Hepatocyte (in vitro differentiated cells): ENCODE data around the gene LDB2. TPM values are rescaled to one million over a fixed set of nuclear protein-coding genes. Genes with fewer than 3 reads are reported as not detected.

ENCODE experiments used
- DNase-seq: peaks from one replicate; pipeline ENCODE4 v3.0.0-alpha.2; 2016; ENCODE audit warnings: low spot score
- H2AFZ ChIP-seq: fragments of 200-600 bp; sonication (generic); 2 replicates; pipeline ENCODE4 v1.6.0; 2016; ENCODE audit warnings: antibody characterized with exemption, mild to moderate bottlenecking
- H3K27ac ChIP-seq: fragments of 200-600 bp; sonication (generic); 2 replicates; pipeline ENCODE4 v1.5.1; 2016; ENCODE audit warnings: mild to moderate bottlenecking
- H3K27me3 ChIP-seq: fragments of 200-600 bp; sonication (generic); 2 replicates; pipeline ENCODE4 v1.6.1; 2016
- H3K36me3 ChIP-seq: fragments of 200-600 bp; sonication (generic); replicated peaks from 2 replicates; pipeline ENCODE4 v1.5.1; 2016; ENCODE audit warnings: low read depth; ENCODE audit not compliant: insufficient read depth
- H3K4me1 ChIP-seq: fragments of 200-600 bp; sonication (generic); 2 replicates; pipeline ENCODE4 v1.5.1; 2016; ENCODE audit warnings: mild to moderate bottlenecking, moderate library complexity; ENCODE audit not compliant: insufficient read depth
- H3K4me2 ChIP-seq: fragments of 200-600 bp; sonication (generic); 2 replicates; pipeline ENCODE4 v1.6.0; 2016
- H3K4me3 ChIP-seq: fragments of 200-600 bp; sonication (generic); 2 replicates; pipeline ENCODE4 v1.5.1; 2016; ENCODE audit warnings: mild to moderate bottlenecking
- H3K79me2 ChIP-seq: fragments of 200-600 bp; sonication (generic); 2 replicates; pipeline ENCODE4 v1.6.0; 2017; ENCODE audit warnings: mild to moderate bottlenecking
- H3K9me2 ChIP-seq: fragments of 200-600 bp; sonication (generic); replicated peaks from 2 replicates; pipeline ENCODE4 v1.6.0; 2017; ENCODE audit warnings: mild to moderate bottlenecking; ENCODE audit not compliant: insufficient read depth
- H3K9me3 ChIP-seq: fragments of 200-600 bp; sonication (generic); 2 replicates; pipeline ENCODE4 v1.5.1; 2016; ENCODE audit warnings: low read depth, mild to moderate bottlenecking
- H4K20me1 ChIP-seq: fragments of 200-600 bp; sonication (generic); 2 replicates; pipeline ENCODE4 v1.6.0; 2016; ENCODE audit warnings: mild to moderate bottlenecking; ENCODE audit not compliant: insufficient read depth, poor library complexity, severe bottlenecking
- EZH2 ChIP-seq: fragments of 200-600 bp; sonication (generic); IDR thresholded peaks from 2 replicates; pipeline ENCODE4 v1.6.1; 2016; ENCODE audit warnings: antibody characterized with exemption, mild to moderate bottlenecking, borderline replicate concordance
- EZH2phosphoT487 ChIP-seq: fragments of 200-600 bp; sonication (generic); IDR thresholded peaks from one replicate; pipeline ENCODE4 v1.6.1; 2018; ENCODE audit warnings: antibody characterized with exemption, mild to moderate bottlenecking, low read depth, moderate library complexity; ENCODE audit not compliant: unreplicated experiment, severe bottlenecking
- WGBS: methylation state at CpG from one replicate; pipeline ENCODE4 v1.1.6; 2016; ENCODE audit warnings: low lambda C conversion rate; ENCODE audit errors: missing lambda C conversion rate; 5-methylcytosine and 5-hydroxymethylcytosine counted together
- polyA plus RNA-seq: library from polyadenylated mRNA; unstranded; fragments of >200 nt; fragmentation: Nextera tagmentation; extraction: Ambion mirVana; gene quantifications from 2 replicates; pipeline ENCODE4 v1.2.1, GENCODE V29; 2016
- total RNA-seq: library from RNA; depleted of rRNA; stranded (reverse); fragments of >200 nt; gene quantifications from 2 replicates; pipeline ENCODE4 v1.2.3, GENCODE V29; 2014
- TF ChIP-seq, protein P1 (sequence below): fragments of 200-600 bp; sonication (generic); IDR thresholded peaks from 2 replicates; pipeline ENCODE4 v1.5.1; 2016; ENCODE audit warnings: antibody characterized with exemption, mild to moderate bottlenecking; ENCODE audit not compliant: poor library complexity

The LDB2 gene
- total and polyA plus RNA-seq, 2 experiments from 2014 or later = 8.7 to 20.3 TPM

DNA sequence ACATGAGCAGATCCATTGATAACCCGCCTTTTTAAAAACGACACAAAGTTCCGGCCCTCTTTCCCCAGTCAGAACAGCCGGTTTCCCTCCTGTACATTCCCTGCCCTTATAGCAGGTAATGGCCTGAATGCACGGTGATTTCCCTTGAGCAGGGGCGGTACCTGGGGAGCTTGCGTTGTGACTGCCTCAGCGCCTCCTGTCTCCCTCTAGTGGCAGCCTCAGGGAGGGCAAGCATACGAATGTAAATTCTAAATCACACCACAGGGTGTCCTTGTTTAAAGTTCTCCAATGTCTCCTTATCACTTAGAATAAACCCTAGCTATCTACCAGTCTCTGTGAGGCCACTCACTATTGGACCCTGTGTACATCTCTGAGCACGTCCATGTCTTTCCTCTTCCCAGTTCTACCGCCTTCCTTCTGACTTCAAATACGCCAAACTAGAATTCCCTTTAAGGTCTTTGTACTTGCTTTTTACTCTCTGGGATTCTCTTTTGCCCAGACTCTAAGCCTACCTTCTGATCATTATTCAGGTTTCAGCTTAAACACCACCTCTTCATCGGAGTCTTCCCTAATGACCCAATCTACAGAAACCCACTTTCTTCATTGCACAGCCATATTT is 18.4 kb upstream of the LDB2 start:
- H3K9me3 ChIP-seq = no peaks in the 10 kb centered on the region
- no peak overlapping the region for H3K4me2 ChIP-seq
- H3K27ac ChIP-seq = no peak overlapping the region
- no peaks in the 10 kb centered on the region for H3K79me2 ChIP-seq
- no peaks in the 10 kb centered on the region for H3K9me2 ChIP-seq
- TF ChIP-seq, protein P1, sequence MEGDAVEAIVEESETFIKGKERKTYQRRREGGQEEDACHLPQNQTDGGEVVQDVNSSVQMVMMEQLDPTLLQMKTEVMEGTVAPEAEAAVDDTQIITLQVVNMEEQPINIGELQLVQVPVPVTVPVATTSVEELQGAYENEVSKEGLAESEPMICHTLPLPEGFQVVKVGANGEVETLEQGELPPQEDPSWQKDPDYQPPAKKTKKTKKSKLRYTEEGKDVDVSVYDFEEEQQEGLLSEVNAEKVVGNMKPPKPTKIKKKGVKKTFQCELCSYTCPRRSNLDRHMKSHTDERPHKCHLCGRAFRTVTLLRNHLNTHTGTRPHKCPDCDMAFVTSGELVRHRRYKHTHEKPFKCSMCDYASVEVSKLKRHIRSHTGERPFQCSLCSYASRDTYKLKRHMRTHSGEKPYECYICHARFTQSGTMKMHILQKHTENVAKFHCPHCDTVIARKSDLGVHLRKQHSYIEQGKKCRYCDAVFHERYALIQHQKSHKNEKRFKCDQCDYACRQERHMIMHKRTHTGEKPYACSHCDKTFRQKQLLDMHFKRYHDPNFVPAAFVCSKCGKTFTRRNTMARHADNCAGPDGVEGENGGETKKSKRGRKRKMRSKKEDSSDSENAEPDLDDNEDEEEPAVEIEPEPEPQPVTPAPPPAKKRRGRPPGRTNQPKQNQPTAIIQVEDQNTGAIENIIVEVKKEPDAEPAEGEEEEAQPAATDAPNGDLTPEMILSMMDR = peak; percentile 70
- TF ChIP-seq EZH2 = no peak
- no peaks in the 10 kb centered on the region for H3K36me3 ChIP-seq
- no peaks in the 10 kb centered on the region for H3K27me3 ChIP-seq
- no peak overlapping the region for H3K4me3 ChIP-seq
- H2AFZ ChIP-seq = no peak overlapping the region
- H4K20me1 ChIP-seq = no peaks in the 10 kb centered on the region
- peak; percentile 80 for DNase-seq
- WGBS = 55% methylated on average over 13 of the region's 13 CpGs
- no peaks in the 10 kb centered on the region for H3K4me1 ChIP-seq

DNA sequence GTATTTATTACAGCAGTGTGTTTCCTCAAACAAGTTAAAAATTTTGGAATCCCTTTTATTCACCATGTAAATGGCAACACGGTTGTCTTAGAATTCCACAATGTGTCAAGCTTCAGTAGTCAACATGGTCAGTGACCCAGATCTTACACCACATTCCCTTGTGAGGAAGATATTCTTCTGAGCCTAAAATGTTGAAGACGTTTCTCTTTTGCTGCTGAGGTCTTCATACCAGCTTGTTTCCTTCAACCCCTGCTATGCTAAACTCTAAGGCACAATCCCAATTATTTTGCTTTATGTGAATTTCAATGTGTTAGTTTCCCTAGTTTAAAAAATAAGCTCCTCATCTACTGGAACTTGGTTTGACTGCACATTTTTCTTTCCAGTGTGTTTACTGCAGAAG is 17.6 kb upstream of the LDB2 start:
- Histone ChIP-seq H3K4me3 (no peak overlapping the region), H3K4me2 (no peak overlapping the region), H3K9me3 (no peaks in the 10 kb centered on the region), H3K27ac (no peak overlapping the region), H3K36me3 (no peaks in the 10 kb centered on the region), H3K9me2 (no peaks in the 10 kb centered on the region), H3K4me1 (no peaks in the 10 kb centered on the region), H4K20me1 (no peaks in the 10 kb centered on the region), H3K79me2 (no peaks in the 10 kb centered on the region), H2AFZ (no peak overlapping the region), H3K27me3 (no peaks in the 10 kb centered on the region)
- DNase-seq = no peak
- TF ChIP-seq EZH2 (no peak), EZH2phosphoT487 (no peak)
- TF ChIP-seq, protein P1 = no peak
- WGBS = 92% methylated on average over 2 of the region's 2 CpGs

DNA sequence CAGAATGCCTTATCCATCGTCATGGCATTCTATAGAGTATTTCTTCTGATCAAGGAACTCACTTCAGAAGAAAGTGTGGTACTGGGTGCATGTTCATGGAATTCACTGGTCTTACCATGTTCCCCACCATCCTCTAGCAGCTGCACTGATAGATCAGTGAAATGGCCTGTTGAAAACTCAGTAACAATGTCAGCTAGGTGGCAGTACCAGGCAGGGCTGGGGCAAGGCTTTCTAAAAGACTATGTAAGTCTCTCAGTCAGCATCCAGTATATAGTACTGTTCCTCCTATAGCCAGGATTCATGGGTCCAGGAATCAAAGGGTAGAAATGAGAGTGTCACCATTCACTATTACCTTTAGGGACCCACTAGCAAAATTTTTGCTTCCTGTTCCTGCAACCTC is 15.8 kb upstream of the LDB2 start:
- Histone ChIP-seq H3K4me2 (no peak overlapping the region), H3K27ac (no peak overlapping the region), H3K9me3 (no peaks in the 10 kb centered on the region), H3K27me3 (no peaks in the 10 kb centered on the region), H3K4me3 (no peak overlapping the region), H2AFZ (no peak overlapping the region), H4K20me1 (no peaks in the 10 kb centered on the region), H3K36me3 (no peaks in the 10 kb centered on the region), H3K79me2 (no peaks in the 10 kb centered on the region), H3K9me2 (no peaks in the 10 kb centered on the region), H3K4me1 (no peaks in the 10 kb centered on the region)
- WGBS = 83% methylated on average over 1 of the region's 1 CpG
- DNase-seq = no peak
- TF ChIP-seq, protein P1 = no peak
- TF ChIP-seq EZH2 = no peak
- no peak for TF ChIP-seq EZH2phosphoT487

DNA sequence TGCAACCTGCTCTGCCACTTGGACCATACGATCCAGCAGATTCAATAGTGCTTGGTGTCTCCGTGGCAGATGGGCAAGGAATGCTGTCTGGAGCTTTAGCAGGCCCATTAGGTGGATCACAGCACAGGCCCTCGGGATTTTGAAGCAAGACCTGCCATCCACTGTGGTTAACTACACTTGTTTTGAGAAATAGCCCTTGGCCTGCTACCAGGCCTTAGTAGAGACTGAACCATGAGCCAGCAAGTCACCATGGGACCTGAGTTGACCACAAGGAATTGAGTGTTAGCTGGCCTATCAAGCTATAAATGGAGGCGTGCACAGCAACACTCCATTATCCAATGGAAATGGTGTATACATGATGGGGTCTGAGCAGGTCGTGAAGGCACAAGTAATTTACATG is 14.5 kb upstream of the LDB2 start:
- TF ChIP-seq EZH2 = no peak
- TF ChIP-seq, protein P1 = no peak
- TF ChIP-seq EZH2phosphoT487 = no peak
- Histone ChIP-seq H3K4me2 (no peak overlapping the region), H3K4me3 (no peak overlapping the region), H3K27me3 (no peaks in the 10 kb centered on the region), H3K79me2 (no peaks in the 10 kb centered on the region), H2AFZ (no peak overlapping the region), H3K4me1 (no peaks in the 10 kb centered on the region), H4K20me1 (no peaks in the 10 kb centered on the region), H3K9me3 (no peaks in the 10 kb centered on the region), H3K27ac (no peak overlapping the region), H3K9me2 (no peaks in the 10 kb centered on the region), H3K36me3 (no peaks in the 10 kb centered on the region)
- DNase-seq = no peak
- WGBS = 88% methylated on average over 5 of the region's 5 CpGs
